SK-N-SH (cell line): ENCODE data around the gene NCOR2. TPM values are rescaled to one million over a fixed set of nuclear protein-coding genes. Genes with fewer than 3 reads are reported as not detected.

Experiments used
- CTCF ChIA-PET: fragments of 300-600, 350-600 bp; formaldehyde crosslinking; extraction: SDS; loops from one replicate; lab custom pipeline; 2021; lab: Yijun Ruan, JAX
- POLR2A ChIA-PET: fragments of 350-600 bp; sonication (Branson Sonifier 250); formaldehyde crosslinking; extraction: SDS; loops from one replicate; lab custom pipeline; 2020; ENCODE audit warnings: antibody characterized with exemption, inconsistent platforms; lab: Yijun Ruan, JAX
- DNase-seq: peaks from one replicate; pipeline ENCODE4 v3.0.0; 2012
- H2AFZ ChIP-seq: fragments of 200-600 bp; sonication (generic); 2 replicates; pipeline ENCODE4 v1.8.1; 2016; ENCODE audit warnings: antibody characterized with exemption, mild to moderate bottlenecking, low read depth
- H3F3A ChIP-seq: fragments of 200-600 bp; sonication (generic); replicated peaks from 2 replicates; pipeline ENCODE3; 2016; ENCODE audit warnings: antibody characterized with exemption, mild to moderate bottlenecking; ENCODE audit not compliant: insufficient read depth
- H3K27ac ChIP-seq, 2 experiments: fragments of 200-500 bp in 1 of 2; fragments of 200-600 bp in 1 of 2; sonication (Bioruptor generic) in 1 of 2; sonication (generic), shearing (Covaris generic) in 1 of 2; 2 replicates each; pipeline versions ENCODE4 v1.5.1 to v1.6.1; 2014 to 2016; ENCODE audit warnings: low read depth in 2 of 2, inconsistent platforms in 1 of 2, low read length in 1 of 2, mild to moderate bottlenecking in 1 of 2, mixed read lengths in 1 of 2
- H3K27me3 ChIP-seq: fragments of 200-600 bp; sonication (generic), shearing (Covaris generic); 2 replicates; pipeline ENCODE4 v1.6.1; 2016; ENCODE audit warnings: mixed run types; ENCODE audit not compliant: insufficient read depth
- H3K36me3 ChIP-seq, 2 experiments: fragments of 200-500 bp in 1 of 2; fragments of 200-600 bp in 1 of 2; sonication (Bioruptor generic) in 1 of 2; sonication (generic) in 1 of 2; replicated peaks in 1 of 2; 2 replicates each; pipeline versions ENCODE3 to v1.5.1; 2014 to 2016; ENCODE audit warnings: low read length in 1 of 2, mild to moderate bottlenecking in 1 of 2; ENCODE audit not compliant: insufficient read depth in 2 of 2, control insufficient read depth in 1 of 2
- H3K4me1 ChIP-seq, 2 experiments: fragments of 200-500 bp in 1 of 2; fragments of 200-600 bp in 1 of 2; sonication (Bioruptor generic) in 1 of 2; sonication (generic), shearing (Covaris generic) in 1 of 2; 2 replicates each; pipeline versions ENCODE4 v1.5.1 to v1.6.1; 2014 to 2016; ENCODE audit warnings: low read depth in 1 of 2, low read length in 1 of 2, mixed run types in 1 of 2; ENCODE audit not compliant: insufficient read depth in 2 of 2, control insufficient read depth in 1 of 2
- H3K4me2 ChIP-seq: fragments of 200-600 bp; sonication (generic), shearing (Covaris generic); 2 replicates; pipeline ENCODE4 v1.6.1; 2017; ENCODE audit warnings: mixed run types
- H3K4me3 ChIP-seq, 2 experiments: fragments of 200-500 bp in 1 of 2; fragments of 200-600 bp in 1 of 2; sonication (Bioruptor generic) in 1 of 2; sonication (generic), shearing (Covaris generic) in 1 of 2; 2 replicates each; pipeline versions ENCODE4 v1.5.1 to v1.8.1; 2014 to 2016; ENCODE audit warnings: low read depth in 2 of 2, inconsistent platforms in 1 of 2, low read length in 1 of 2, mild to moderate bottlenecking in 1 of 2, mixed read lengths in 1 of 2, moderate library complexity in 1 of 2
- H3K79me2 ChIP-seq: fragments of 200-600 bp; sonication (generic); 2 replicates; pipeline ENCODE4 v1.8.1; 2017; ENCODE audit warnings: mild to moderate bottlenecking; ENCODE audit not compliant: insufficient read depth
- H3K9ac ChIP-seq: fragments of 200-600 bp; sonication (generic); 2 replicates; pipeline ENCODE4 v1.6.1; 2017; ENCODE audit warnings: mixed run types
- H3K9me2 ChIP-seq: fragments of 200-600 bp; sonication (generic); 2 replicates; pipeline ENCODE4 v1.6.1; 2017; ENCODE audit warnings: mixed run types
- H3K9me3 ChIP-seq: fragments of 200-600 bp; sonication (generic); 2 replicates; pipeline ENCODE4 v1.6.1; 2017; ENCODE audit warnings: mixed run types, mild to moderate bottlenecking, moderate library complexity
- H4K20me1 ChIP-seq: fragments of 200-600 bp; sonication (generic); 2 replicates; pipeline ENCODE4 v1.6.1; 2017; ENCODE audit warnings: mild to moderate bottlenecking, mixed run types; ENCODE audit not compliant: insufficient read depth
- FOXM1 ChIP-seq: IDR thresholded peaks from 2 replicates; pipeline ENCODE4 v1.4.0; 2012; ENCODE audit warnings: low read depth, mild to moderate bottlenecking
- GABPA ChIP-seq: IDR thresholded peaks from 2 replicates; pipeline ENCODE4 v1.4.0; 2012; ENCODE audit warnings: low read depth, mild to moderate bottlenecking
- MXI1 ChIP-seq: IDR thresholded peaks from 2 replicates; pipeline ENCODE4 v1.6.1; 2012; ENCODE audit warnings: mild to moderate bottlenecking, low read depth, low read length, improper control_type of control experiment
- POLR2AphosphoS5 ChIP-seq: IDR thresholded peaks from 2 replicates; pipeline ENCODE4 v1.6.1; 2012; ENCODE audit warnings: low read depth, low read length
- RAD21 ChIP-seq: IDR thresholded peaks from 2 replicates; pipeline ENCODE4 v1.6.1; 2012; ENCODE audit warnings: mild to moderate bottlenecking, low read length
- RCOR1 ChIP-seq: fragments of 150-350 bp; IDR thresholded peaks from 2 replicates; pipeline ENCODE4 v1.6.1; 2017; ENCODE audit warnings: antibody characterized with exemption, low read length
- TAF1 ChIP-seq: IDR thresholded peaks from 2 replicates; pipeline ENCODE4 v1.6.1; 2012; ENCODE audit warnings: low read depth, mild to moderate bottlenecking, low read length, moderate library complexity, borderline replicate concordance
- ZBTB33 ChIP-seq: IDR thresholded peaks from 2 replicates; pipeline ENCODE4 v1.4.0; 2012; ENCODE audit warnings: low read depth, borderline replicate concordance
- WGBS: methylation state at CpG from one replicate; pipeline ENCODE4 v1.1.6; 2017; ENCODE audit warnings: low lambda C conversion rate; 5-methylcytosine and 5-hydroxymethylcytosine counted together
- polyA plus RNA-seq, 3 experiments: library from polyadenylated mRNA; depleted of rRNA; stranded (reverse); fragments of >200 nt; gene quantifications; 2 replicates each; pipeline ENCODE4 v1.2.3, GENCODE V29; 2012
- TF ChIP-seq, protein P1 (sequence below): IDR thresholded peaks from 2 replicates; pipeline ENCODE4 v1.6.1; 2012; ENCODE audit warnings: mild to moderate bottlenecking, low read depth, low read length, moderate library complexity
- TF ChIP-seq, protein P2 (sequence below): fragments of 150-350 bp; IDR thresholded peaks from 2 replicates; pipeline ENCODE4 v1.6.1; 2016; ENCODE audit warnings: mild to moderate bottlenecking, low read depth, low read length

The NCOR2 gene
- polyA plus RNA-seq, 1 of the 3 experiments (the other 2 are of a cell fraction), result 19.0 TPM

GRCh38 chr12:124610629-124611558 lies 43.5 kb upstream of the NCOR2 start:
- no peak overlapping the region for H3K27ac ChIP-seq
- H4K20me1 ChIP-seq, result no peaks in the 10 kb centered on the region
- ChIA-PET POLR2A (no interaction called here), CTCF (interaction anchor here (0.6 to 1.6 kb wide), 3 partner anchors 110 to 575 kb away, joined by 3 to 5 read pairs (median 3); no protein-coding TSS in a partner anchor)
- H3K36me3 ChIP-seq, result no peaks in the 10 kb centered on the region
- no peaks in the 10 kb centered on the region for H3F3A ChIP-seq
- DNase-seq, result no peak
- H3K9me2 ChIP-seq, result no peaks in the 10 kb centered on the region
- 89% methylated on average over 21 of the region's 23 CpGs for WGBS
- no peak overlapping the region for H3K9ac ChIP-seq
- H3K27me3 ChIP-seq, result no peaks in the 10 kb centered on the region
- H2AFZ ChIP-seq, result no peak overlapping the region
- no peak overlapping the region for H3K4me3 ChIP-seq
- H3K79me2 ChIP-seq, result no peaks in the 10 kb centered on the region
- H3K4me2 ChIP-seq, result no peak overlapping the region
- TF ChIP-seq, protein P1, sequence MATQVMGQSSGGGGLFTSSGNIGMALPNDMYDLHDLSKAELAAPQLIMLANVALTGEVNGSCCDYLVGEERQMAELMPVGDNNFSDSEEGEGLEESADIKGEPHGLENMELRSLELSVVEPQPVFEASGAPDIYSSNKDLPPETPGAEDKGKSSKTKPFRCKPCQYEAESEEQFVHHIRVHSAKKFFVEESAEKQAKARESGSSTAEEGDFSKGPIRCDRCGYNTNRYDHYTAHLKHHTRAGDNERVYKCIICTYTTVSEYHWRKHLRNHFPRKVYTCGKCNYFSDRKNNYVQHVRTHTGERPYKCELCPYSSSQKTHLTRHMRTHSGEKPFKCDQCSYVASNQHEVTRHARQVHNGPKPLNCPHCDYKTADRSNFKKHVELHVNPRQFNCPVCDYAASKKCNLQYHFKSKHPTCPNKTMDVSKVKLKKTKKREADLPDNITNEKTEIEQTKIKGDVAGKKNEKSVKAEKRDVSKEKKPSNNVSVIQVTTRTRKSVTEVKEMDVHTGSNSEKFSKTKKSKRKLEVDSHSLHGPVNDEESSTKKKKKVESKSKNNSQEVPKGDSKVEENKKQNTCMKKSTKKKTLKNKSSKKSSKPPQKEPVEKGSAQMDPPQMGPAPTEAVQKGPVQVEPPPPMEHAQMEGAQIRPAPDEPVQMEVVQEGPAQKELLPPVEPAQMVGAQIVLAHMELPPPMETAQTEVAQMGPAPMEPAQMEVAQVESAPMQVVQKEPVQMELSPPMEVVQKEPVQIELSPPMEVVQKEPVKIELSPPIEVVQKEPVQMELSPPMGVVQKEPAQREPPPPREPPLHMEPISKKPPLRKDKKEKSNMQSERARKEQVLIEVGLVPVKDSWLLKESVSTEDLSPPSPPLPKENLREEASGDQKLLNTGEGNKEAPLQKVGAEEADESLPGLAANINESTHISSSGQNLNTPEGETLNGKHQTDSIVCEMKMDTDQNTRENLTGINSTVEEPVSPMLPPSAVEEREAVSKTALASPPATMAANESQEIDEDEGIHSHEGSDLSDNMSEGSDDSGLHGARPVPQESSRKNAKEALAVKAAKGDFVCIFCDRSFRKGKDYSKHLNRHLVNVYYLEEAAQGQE, result no peak
- no peak for TF ChIP-seq POLR2AphosphoS5
- TF ChIP-seq TAF1, result no peak
- no peak for TF ChIP-seq FOXM1
- no peak for TF ChIP-seq RCOR1
- TF ChIP-seq RAD21, result no peak
- TF ChIP-seq, protein P2, sequence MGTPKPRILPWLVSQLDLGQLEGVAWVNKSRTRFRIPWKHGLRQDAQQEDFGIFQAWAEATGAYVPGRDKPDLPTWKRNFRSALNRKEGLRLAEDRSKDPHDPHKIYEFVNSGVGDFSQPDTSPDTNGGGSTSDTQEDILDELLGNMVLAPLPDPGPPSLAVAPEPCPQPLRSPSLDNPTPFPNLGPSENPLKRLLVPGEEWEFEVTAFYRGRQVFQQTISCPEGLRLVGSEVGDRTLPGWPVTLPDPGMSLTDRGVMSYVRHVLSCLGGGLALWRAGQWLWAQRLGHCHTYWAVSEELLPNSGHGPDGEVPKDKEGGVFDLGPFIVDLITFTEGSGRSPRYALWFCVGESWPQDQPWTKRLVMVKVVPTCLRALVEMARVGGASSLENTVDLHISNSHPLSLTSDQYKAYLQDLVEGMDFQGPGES, result no peak
- no peak for TF ChIP-seq GABPA
- TF ChIP-seq ZBTB33, result no peak
- TF ChIP-seq MXI1, result no peak
- peaks cover 0 to 29% of the 10 kb centered on the region in 2 experiments; a peak in 2 of 4 replicates for H3K4me1 ChIP-seq
- no peaks in the 10 kb centered on the region for H3K9me3 ChIP-seq
